NB4 (cell line): Measurements from ENCODE around the gene MTFMT.

Experiments
- CTCF ChIP-seq: IDR thresholded peaks from one replicate; pipeline ENCODE4 v1.5.1; 2012; ENCODE audit warnings: low read depth, low read length
- MYC ChIP-seq: IDR thresholded peaks from 2 replicates; pipeline ENCODE4 v1.6.1; 2011; ENCODE audit warnings: low read depth, low read length
- POLR2A ChIP-seq: IDR thresholded peaks from 2 replicates; pipeline ENCODE4 v1.6.1; 2011; ENCODE audit warnings: mild to moderate bottlenecking; ENCODE audit not compliant: insufficient read length; ENCODE audit errors: extremely low read depth

GRCh38 chr15:64981812-64982431 lies 47.5 kb downstream of the MTFMT start:
- TF ChIP-seq CTCF (no peak), POLR2A (no peak), MYC (no peak)
